K562 (cell line): Measurements from ENCODE around the gene FCHSD1. TPM values are rescaled to one million over a fixed set of nuclear protein-coding genes. Genes with fewer than 3 reads are reported as not detected.

Source experiments
- ELF4 ChIP-seq: fragments of 450-650 bp; formaldehyde crosslinking; IDR thresholded peaks from 2 replicates; pipeline ENCODE4 v1.4.0; 2022; ENCODE audit warnings: missing genetic modification characterization
- ETV6 ChIP-seq, 3 experiments: fragments of 150-350 bp in 1 of 3; sonication (generic) in 1 of 3; formaldehyde crosslinking in 1 of 3; IDR thresholded peaks; 2 replicates each; pipeline versions ENCODE4 v1.6.1 to v1.8.0; 2014 to 2022; ENCODE audit warnings: borderline replicate concordance in 2 of 3, low read depth in 2 of 3, antibody characterized with exemption in 1 of 3, low read length in 1 of 3, mild to moderate bottlenecking in 1 of 3, missing genetic modification reagents in 1 of 3
- FOXA3 ChIP-seq, 2 experiments: fragments of 450-650 bp in 1 of 2; sonication (generic) in 1 of 2; formaldehyde crosslinking; IDR thresholded peaks in 1 of 2; conservative IDR thresholded peaks in 1 of 2; 2 replicates each; pipeline versions ENCODE4 v1.4.0 to v1.8.0; 2020 to 2022; ENCODE audit warnings: mild to moderate bottlenecking in 2 of 2, missing genetic modification reagents in 1 of 2
- NR2C1 ChIP-seq, 2 experiments: fragments of 450-650 bp; IDR thresholded peaks; 2 replicates each; pipeline ENCODE4 v1.6.1; 2017; ENCODE audit warnings: mild to moderate bottlenecking in 2 of 2, antibody characterized with exemption in 1 of 2, inconsistent platforms in 1 of 2, missing compliant biosample characterization in 1 of 2, missing genetic modification characterization in 1 of 2
- PHF21A ChIP-seq: fragments of 450-650 bp; IDR thresholded peaks from 2 replicates; pipeline ENCODE4 v1.6.1; 2017; ENCODE audit warnings: low read depth, borderline replicate concordance
- RBBP5 ChIP-seq: fragments of 200-600 bp; sonication (generic); IDR thresholded peaks from 2 replicates; pipeline ENCODE4 v1.6.1; 2012; ENCODE audit warnings: borderline replicate concordance, mild to moderate bottlenecking, low read length, control low read depth, inconsistent platforms; ENCODE audit not compliant: insufficient read depth, poor library complexity, severe bottlenecking
- RCOR1 ChIP-seq, 2 experiments: IDR thresholded peaks; 2 replicates each; pipeline ENCODE4 v1.6.1; 2012; ENCODE audit warnings: low read depth in 2 of 2, low read length in 2 of 2, borderline replicate concordance in 1 of 2, improper control_type of control experiment in 1 of 2
- RFX7 ChIP-seq: fragments of 250-450 bp; sonication (Bioruptor Pico); IDR thresholded peaks from 2 replicates; pipeline ENCODE4 v1.5.1; 2021; ENCODE audit warnings: mild to moderate bottlenecking
- SP1 ChIP-seq: sonication (generic); formaldehyde crosslinking; IDR thresholded peaks from 2 replicates; pipeline ENCODE4 v1.8.1; 2022; ENCODE audit warnings: mild to moderate bottlenecking, missing genetic modification reagents
- XRCC4 ChIP-seq: IDR thresholded peaks from one replicate; pipeline ENCODE4 v1.6.1; 2011; ENCODE audit not compliant: insufficient read depth, insufficient read length; ENCODE audit errors: extremely low read depth
- ZBTB8A ChIP-seq: fragments of 450-650 bp; IDR thresholded peaks from 2 replicates; pipeline ENCODE4 v1.6.1; 2018; ENCODE audit warnings: mild to moderate bottlenecking, moderate library complexity; ENCODE audit not compliant: partially characterized antibody
- ZC3H11A ChIP-seq: IDR thresholded peaks from 2 replicates; pipeline ENCODE4 v1.6.1; 2012; ENCODE audit warnings: low read depth, low read length, improper control_type of control experiment
- polyA plus RNA-seq, 8 experiments: library from polyadenylated mRNA; depleted of rRNA in 4 of 8; stranded (reverse) in 5 of 8; unstranded in 3 of 8; fragments of >200 nt; fragmentation: Nextera tagmentation in 2 of 8; fragmentation: Illumina TruSeq in 1 of 8; extraction: Ambion mirVana in 2 of 8; extraction: Trizol in 1 of 8; gene quantifications; 2 replicates each; pipeline versions ENCODE4 v1.2.1 to v1.2.3, GENCODE V29; 2011 to 2014; ENCODE audit warnings: inconsistent platforms in 1 of 8, missing spikeins in 1 of 8
- total RNA-seq, 7 experiments: library from RNA; depleted of rRNA in 6 of 7; stranded (reverse); fragments of >200 nt in 6 of 7; fragmentation: Illumina TruSeq in 2 of 7; extraction: Trizol in 2 of 7; gene quantifications; 2 replicates each; pipeline versions ENCODE4 v1.2.1 to v1.2.3, GENCODE V29; 2011 to 2021; ENCODE audit warnings: low replicate concordance in 1 of 7
- TF ChIP-seq, protein P1 (sequence below): fragments of 450-650 bp; formaldehyde crosslinking; IDR thresholded peaks from 2 replicates; pipeline ENCODE4 v1.4.0; 2020; ENCODE audit warnings: mild to moderate bottlenecking, mixed read lengths
- TF ChIP-seq, protein P2 (sequence below): sonication (generic); formaldehyde crosslinking; IDR thresholded peaks from 2 replicates; pipeline ENCODE4 v1.8.0; 2022; ENCODE audit warnings: mild to moderate bottlenecking, missing genetic modification reagents
- TF ChIP-seq, protein P3 (sequence below): sonication (generic); formaldehyde crosslinking; IDR thresholded peaks from 2 replicates; pipeline ENCODE4 v1.8.0; 2022; ENCODE audit warnings: mild to moderate bottlenecking, low read depth, missing genetic modification reagents
- TF ChIP-seq, protein P4 (sequence below): fragments of 450-650 bp; IDR thresholded peaks from 2 replicates; pipeline ENCODE4 v1.6.1; 2016; ENCODE audit warnings: borderline replicate concordance

The FCHSD1 gene
- total and polyA plus RNA-seq, 9 of the 15 experiments (the other 6 are each of a cell fraction or from before 2014, with no cell fraction given) = 0.35 to 37.5 (median 13.6) TPM

DNA sequence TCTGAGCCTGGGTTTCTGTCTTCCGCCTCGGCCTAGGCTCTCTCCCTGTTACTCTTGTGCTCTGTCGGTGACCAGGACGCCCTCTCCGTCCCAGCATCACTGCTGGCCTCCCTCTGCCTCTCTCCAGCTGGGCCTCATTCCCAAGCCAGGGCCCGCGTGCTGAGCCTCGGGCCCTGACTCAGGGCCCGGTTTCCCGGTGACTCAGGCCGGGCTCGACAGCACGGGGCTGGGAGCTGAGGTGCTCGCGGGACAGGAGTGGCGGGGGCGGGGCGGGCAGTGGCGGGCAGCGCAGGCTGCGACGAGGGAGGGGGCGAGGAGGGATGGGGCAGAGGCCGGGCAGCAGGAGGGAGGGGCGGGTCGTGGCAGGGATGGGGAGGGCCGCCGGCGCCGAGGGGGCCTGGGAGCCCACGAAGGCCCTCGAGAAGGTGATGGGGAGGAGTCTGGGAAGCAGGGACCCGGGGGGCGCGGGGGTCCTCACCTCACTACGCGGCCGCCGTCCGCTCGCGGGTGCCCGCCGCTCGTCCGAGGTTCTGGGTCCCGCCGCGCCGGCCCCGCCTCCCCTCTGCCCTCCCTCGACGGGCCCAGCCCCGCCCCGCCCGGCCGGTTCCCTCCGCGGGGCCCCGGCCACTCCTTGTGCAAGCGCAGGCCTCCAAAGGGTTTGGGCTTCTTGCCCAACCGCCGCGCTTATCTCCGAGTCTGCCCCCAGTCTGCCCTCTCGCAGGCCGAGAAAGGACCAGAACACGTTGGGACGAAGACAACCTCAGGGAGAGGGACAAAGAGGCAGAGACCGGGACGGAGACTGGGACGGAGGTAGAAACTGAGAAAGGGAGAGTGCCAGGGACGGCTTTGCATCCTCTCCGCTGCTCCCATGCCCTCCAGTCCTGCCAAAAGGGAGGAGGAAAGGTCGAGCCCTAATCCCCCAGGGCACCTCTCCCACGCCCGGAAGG lies 30.8 kb upstream of the FCHSD1 start, which contains the start of gene ARAP3 (continued):
- TF ChIP-seq RBBP5 = peak; percentile 64
- no peak for TF ChIP-seq RFX7 (CRISPR knock-in tag)
- TF ChIP-seq, protein P1, sequence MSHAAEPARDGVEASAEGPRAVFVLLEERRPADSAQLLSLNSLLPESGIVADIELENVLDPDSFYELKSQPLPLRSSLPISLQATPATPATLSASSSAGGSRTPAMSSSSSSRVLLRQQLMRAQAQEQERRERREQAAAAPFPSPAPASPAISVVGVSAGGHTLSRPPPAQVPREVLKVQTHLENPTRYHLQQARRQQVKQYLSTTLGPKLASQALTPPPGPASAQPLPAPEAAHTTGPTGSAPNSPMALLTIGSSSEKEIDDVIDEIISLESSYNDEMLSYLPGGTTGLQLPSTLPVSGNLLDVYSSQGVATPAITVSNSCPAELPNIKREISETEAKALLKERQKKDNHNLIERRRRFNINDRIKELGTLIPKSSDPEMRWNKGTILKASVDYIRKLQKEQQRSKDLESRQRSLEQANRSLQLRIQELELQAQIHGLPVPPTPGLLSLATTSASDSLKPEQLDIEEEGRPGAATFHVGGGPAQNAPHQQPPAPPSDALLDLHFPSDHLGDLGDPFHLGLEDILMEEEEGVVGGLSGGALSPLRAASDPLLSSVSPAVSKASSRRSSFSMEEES (CRISPR knock-in tag) = no peak
- peak in 1 of 2 experiments; percentile 68; a peak in 1 of 4 replicates for TF ChIP-seq ETV6 (IDR thresholded peaks at IDR 0.05; ENCODE audit: borderline replicate concordance in 1 of 2, low read depth in 2 of 2, low read length in 1 of 2)
- no peak for TF ChIP-seq ETV6 (CRISPR knock-in tag; IDR thresholded peaks at IDR 0.05; ENCODE audit: borderline replicate concordance)
- TF ChIP-seq, protein P2, sequence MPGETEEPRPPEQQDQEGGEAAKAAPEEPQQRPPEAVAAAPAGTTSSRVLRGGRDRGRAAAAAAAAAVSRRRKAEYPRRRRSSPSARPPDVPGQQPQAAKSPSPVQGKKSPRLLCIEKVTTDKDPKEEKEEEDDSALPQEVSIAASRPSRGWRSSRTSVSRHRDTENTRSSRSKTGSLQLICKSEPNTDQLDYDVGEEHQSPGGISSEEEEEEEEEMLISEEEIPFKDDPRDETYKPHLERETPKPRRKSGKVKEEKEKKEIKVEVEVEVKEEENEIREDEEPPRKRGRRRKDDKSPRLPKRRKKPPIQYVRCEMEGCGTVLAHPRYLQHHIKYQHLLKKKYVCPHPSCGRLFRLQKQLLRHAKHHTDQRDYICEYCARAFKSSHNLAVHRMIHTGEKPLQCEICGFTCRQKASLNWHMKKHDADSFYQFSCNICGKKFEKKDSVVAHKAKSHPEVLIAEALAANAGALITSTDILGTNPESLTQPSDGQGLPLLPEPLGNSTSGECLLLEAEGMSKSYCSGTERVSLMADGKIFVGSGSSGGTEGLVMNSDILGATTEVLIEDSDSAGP (CRISPR knock-in tag) = no peak
- no peak for TF ChIP-seq ZBTB8A
- no peak for TF ChIP-seq NR2C1 (IDR thresholded peaks at IDR 0.05)
- peak; percentile 59 for TF ChIP-seq NR2C1 (tag; IDR thresholded peaks at IDR 0.05)
- peak; percentile 82 for TF ChIP-seq ELF4 (CRISPR knock-in tag)
- peak in 1 of 2 experiments; percentile 73; a peak in 2 of 4 replicates for TF ChIP-seq RCOR1 (IDR thresholded peaks at IDR 0.05; ENCODE audit: borderline replicate concordance in 1 of 2, low read depth in 2 of 2, low read length in 2 of 2)
- TF ChIP-seq, protein P3, sequence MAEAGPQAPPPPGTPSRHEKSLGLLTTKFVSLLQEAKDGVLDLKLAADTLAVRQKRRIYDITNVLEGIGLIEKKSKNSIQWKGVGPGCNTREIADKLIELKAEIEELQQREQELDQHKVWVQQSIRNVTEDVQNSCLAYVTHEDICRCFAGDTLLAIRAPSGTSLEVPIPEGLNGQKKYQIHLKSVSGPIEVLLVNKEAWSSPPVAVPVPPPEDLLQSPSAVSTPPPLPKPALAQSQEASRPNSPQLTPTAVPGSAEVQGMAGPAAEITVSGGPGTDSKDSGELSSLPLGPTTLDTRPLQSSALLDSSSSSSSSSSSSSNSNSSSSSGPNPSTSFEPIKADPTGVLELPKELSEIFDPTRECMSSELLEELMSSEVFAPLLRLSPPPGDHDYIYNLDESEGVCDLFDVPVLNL (CRISPR knock-in tag) = no peak
- no peak for TF ChIP-seq SP1
- TF ChIP-seq, protein P4, sequence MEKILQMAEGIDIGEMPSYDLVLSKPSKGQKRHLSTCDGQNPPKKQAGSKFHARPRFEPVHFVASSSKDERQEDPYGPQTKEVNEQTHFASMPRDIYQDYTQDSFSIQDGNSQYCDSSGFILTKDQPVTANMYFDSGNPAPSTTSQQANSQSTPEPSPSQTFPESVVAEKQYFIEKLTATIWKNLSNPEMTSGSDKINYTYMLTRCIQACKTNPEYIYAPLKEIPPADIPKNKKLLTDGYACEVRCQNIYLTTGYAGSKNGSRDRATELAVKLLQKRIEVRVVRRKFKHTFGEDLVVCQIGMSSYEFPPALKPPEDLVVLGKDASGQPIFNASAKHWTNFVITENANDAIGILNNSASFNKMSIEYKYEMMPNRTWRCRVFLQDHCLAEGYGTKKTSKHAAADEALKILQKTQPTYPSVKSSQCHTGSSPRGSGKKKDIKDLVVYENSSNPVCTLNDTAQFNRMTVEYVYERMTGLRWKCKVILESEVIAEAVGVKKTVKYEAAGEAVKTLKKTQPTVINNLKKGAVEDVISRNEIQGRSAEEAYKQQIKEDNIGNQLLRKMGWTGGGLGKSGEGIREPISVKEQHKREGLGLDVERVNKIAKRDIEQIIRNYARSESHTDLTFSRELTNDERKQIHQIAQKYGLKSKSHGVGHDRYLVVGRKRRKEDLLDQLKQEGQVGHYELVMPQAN = no peak
- peak; percentile 45; the same call in 1 of the 2 replicates for TF ChIP-seq PHF21A
- no peak for TF ChIP-seq ZC3H11A
- TF ChIP-seq XRCC4 = no peak
- TF ChIP-seq FOXA3 (CRISPR knock-in tag; conservative IDR thresholded peaks at IDR 0.05 in 1 of 2, IDR thresholded peaks at IDR 0.05 in 1 of 2) = no peak
